B cell (primary cell): ENCODE data around the gene DOCK1. TPM values are rescaled to one million over a fixed set of nuclear protein-coding genes. Genes with fewer than 3 reads are reported as not detected.

Experiments
- ATAC-seq: fragments of 200-7000 bp; cut with Tn5 transposase; one replicate; pipeline ENCODE4 v1.10.0; 2021; ENCODE audit warnings: low read depth, mild to moderate bottlenecking, moderate number of reproducible peaks, moderate library complexity
- CTCF ChIA-PET: fragments of 350-600 bp; sonication (Branson Sonifier 250); formaldehyde crosslinking; loops from one replicate; lab custom pipeline; 2021; ENCODE audit warnings: antibody characterized with exemption, inconsistent platforms; lab: Charles Lee
- POLR2A ChIA-PET: fragments of 350-600 bp; sonication (Branson Sonifier 250); formaldehyde crosslinking; loops from one replicate; lab custom pipeline; 2021; ENCODE audit warnings: antibody characterized with exemption; lab: Charles Lee
- DNase-seq: peaks from one replicate; pipeline ENCODE4 v3.0.0; 2013
- H2AFZ ChIP-seq: 2 replicates; pipeline ENCODE4 v1.6.1; 2012; ENCODE audit warnings: mild to moderate bottlenecking, low read depth, low read length; ENCODE audit not compliant: insufficient read depth, poor library complexity, severe bottlenecking
- H3K27ac ChIP-seq, 2 donors: 1 replicate in 1 of 2; 2 replicates in 1 of 2; pipeline ENCODE4 v1.5.1; 2012 to 2013; ENCODE audit warnings: low read length in 2 of 2, mild to moderate bottlenecking in 2 of 2, moderate library complexity in 1 of 2
- H3K27me3 ChIP-seq, 4 experiments: fragments of 200-600 bp in 1 of 4; sonication (generic) in 1 of 4; replicated peaks in 1 of 4; 1 replicate in 2 of 4; 2 replicates in 2 of 4; pipeline versions ENCODE4 v1.6.1 to v1.7.0; 2013 to 2016; ENCODE audit warnings: low read length in 3 of 4, mild to moderate bottlenecking in 2 of 4, mixed read lengths in 1 of 4, moderate library complexity in 1 of 4; ENCODE audit not compliant: insufficient read depth in 4 of 4, control insufficient read depth in 3 of 4; ENCODE audit errors: control extremely low read depth in 1 of 4
- H3K36me3 ChIP-seq, 2 experiments: replicated peaks in 1 of 2; 1 replicate in 1 of 2; 2 replicates in 1 of 2; pipeline versions ENCODE4 v1.6.1 to v1.7.1; 2013; ENCODE audit warnings: low read length in 1 of 2; ENCODE audit not compliant: insufficient read depth in 2 of 2, control insufficient read depth in 1 of 2; ENCODE audit errors: control extremely low read depth in 1 of 2, extremely low read depth in 1 of 2
- H3K4me1 ChIP-seq, 2 donors: fragments of 200-600 bp in 1 of 2; sonication (generic) in 1 of 2; 1 replicate in 1 of 2; 2 replicates in 1 of 2; pipeline versions ENCODE4 v1.5.1 to v1.6.1; 2013 to 2017; ENCODE audit warnings: low read length in 2 of 2; ENCODE audit not compliant: control insufficient read depth in 2 of 2, insufficient read depth in 2 of 2
- H3K4me2 ChIP-seq: replicated peaks from 2 replicates; pipeline ENCODE3; 2012; ENCODE audit warnings: mild to moderate bottlenecking, low read depth, low read length; ENCODE audit not compliant: poor library complexity, severe bottlenecking
- H3K4me3 ChIP-seq, 5 experiments: fragments of 200-600 bp in 1 of 5; sonication (generic) in 1 of 5; 1 replicate in 3 of 5; 2 replicates in 2 of 5; pipeline versions ENCODE4 v1.5.1 to v1.7.0; 2011 to 2016; ENCODE audit warnings: low read length in 4 of 5, mild to moderate bottlenecking in 4 of 5, low read depth in 2 of 5, control low read depth in 1 of 5, moderate library complexity in 1 of 5; ENCODE audit not compliant: insufficient read depth in 1 of 5; ENCODE audit errors: control extremely low read depth in 1 of 5, extremely low read depth in 1 of 5
- H3K79me2 ChIP-seq: fragments of 200-600 bp; sonication (generic); one replicate; pipeline ENCODE4 v1.6.0; 2016; ENCODE audit warnings: low read length; ENCODE audit not compliant: control insufficient read depth, insufficient read depth
- H3K9ac ChIP-seq: fragments of 200-600 bp; sonication (generic); 2 replicates; pipeline ENCODE4 v1.6.1; 2017; ENCODE audit warnings: mild to moderate bottlenecking, low read length, moderate library complexity
- H3K9me3 ChIP-seq, 3 donors: one replicate each; pipeline versions ENCODE4 v1.6.1 to v1.7.1; 2013; ENCODE audit warnings: low read length in 2 of 3; ENCODE audit not compliant: control insufficient read depth in 2 of 3, insufficient read depth in 1 of 3; ENCODE audit errors: control extremely low read depth in 1 of 3
- H4K20me1 ChIP-seq: 2 replicates; pipeline ENCODE4 v1.6.0; 2012; ENCODE audit warnings: mild to moderate bottlenecking, low read length; ENCODE audit not compliant: insufficient read depth, control insufficient read depth, poor library complexity, severe bottlenecking
- H3K27ac Mint-ChIP-seq: one replicate; pipeline ENCODE4 v1.8.0; 2021; ENCODE audit warnings: mixed read lengths
- H3K27me3 Mint-ChIP-seq: one replicate; pipeline ENCODE4 v1.8.0; 2021; ENCODE audit warnings: mixed read lengths
- H3K4me1 Mint-ChIP-seq: one replicate; pipeline ENCODE4 v1.8.0; 2021; ENCODE audit warnings: mixed read lengths
- H3K4me3 Mint-ChIP-seq: one replicate; pipeline ENCODE4 v1.8.0; 2021; ENCODE audit warnings: mixed read lengths
- H3K9me3 Mint-ChIP-seq: one replicate; pipeline ENCODE4 v1.8.0; 2022; ENCODE audit warnings: mixed read lengths; ENCODE audit not compliant: insufficient read depth
- EZH2 ChIP-seq: IDR thresholded peaks from 2 replicates; pipeline ENCODE4 v1.6.1; 2012; ENCODE audit warnings: borderline replicate concordance, low read depth, mild to moderate bottlenecking, moderate library complexity, low read length; ENCODE audit not compliant: insufficient read depth, poor library complexity, severe bottlenecking
- WGBS: methylation state at CpG from one replicate; pipeline ENCODE4 v1.1.5; 2013; ENCODE audit warnings: missing lambda C conversion rate; ENCODE audit not compliant: insufficient coverage; 5-methylcytosine and 5-hydroxymethylcytosine counted together
- intact Hi-C: fragments of 100-400 bp; cut with micrococcal nuclease; formaldehyde crosslinking; loops from one replicate; pipeline ENCODE4 v1.10.0; 2022
- polyA plus RNA-seq: library from polyadenylated mRNA; depleted of rRNA; stranded (reverse); fragments of >200 nt; gene quantifications from 2 replicates; pipeline ENCODE4 v1.2.3, GENCODE V29; 2012
- total RNA-seq, 2 donors: library from RNA; stranded (reverse); fragments of 120-200 nt in 1 of 2; gene quantifications; 1 replicate in 1 of 2; 2 replicates in 1 of 2; pipeline versions ENCODE4 v1.2.3 to v1.2.4, GENCODE V29; 2013 to 2022
- TF ChIP-seq, protein P1 (sequence below): fragments of 200-600 bp; IDR thresholded peaks from one replicate; pipeline ENCODE4 v1.8.0; 2022; ENCODE audit warnings: antibody characterized with exemption, mild to moderate bottlenecking

The DOCK1 gene
- total and polyA plus RNA-seq, 2 donors (not counting 1 experiment from before 2014, with no cell fraction given), result not detected

DNA sequence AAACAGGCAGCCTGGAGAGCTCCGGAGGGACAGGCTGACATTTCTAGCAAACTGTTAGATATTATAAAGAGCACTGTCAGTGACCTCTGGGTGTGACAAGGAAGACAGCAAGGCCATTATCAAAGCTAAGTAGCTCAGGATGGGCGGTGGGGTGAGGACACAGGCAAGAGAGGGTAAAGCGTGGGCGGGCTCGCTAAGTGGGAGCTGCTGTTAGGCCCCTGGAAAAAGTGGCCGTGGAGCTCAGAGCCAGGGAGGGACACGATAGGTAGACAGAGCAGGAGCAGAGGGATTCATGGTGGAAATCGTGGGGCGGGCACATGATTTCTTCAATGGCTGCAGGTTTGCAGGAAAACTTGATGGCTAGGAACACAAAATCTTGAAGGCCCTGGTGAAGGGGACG, 592.5 kb downstream of the DOCK1 start:
- 92% methylated on average over 10 of the region's 10 CpGs for WGBS
- no peaks in the 10 kb centered on the region for H3K4me1 ChIP-seq
- H3K27ac ChIP-seq, result no peak overlapping the region
- no peak overlapping the region for H3K4me3 ChIP-seq
- H3K9me3 Mint-ChIP-seq, result no peaks in the 10 kb centered on the region
- H3K79me2 ChIP-seq, result no peaks in the 10 kb centered on the region
- no peak overlapping the region for H3K4me2 ChIP-seq
- no peak overlapping the region for H2AFZ ChIP-seq
- no peaks in the 10 kb centered on the region for H4K20me1 ChIP-seq
- H3K27me3 ChIP-seq, result no peaks in the 10 kb centered on the region
- H3K27me3 Mint-ChIP-seq, result no peaks in the 10 kb centered on the region
- CTCF ChIA-PET, result no interaction called here
- H3K36me3 ChIP-seq, result no peaks in the 10 kb centered on the region
- no peak overlapping the region for H3K27ac Mint-ChIP-seq
- no peak overlapping the region for H3K9ac ChIP-seq
- POLR2A ChIA-PET, result no interaction called here
- no peak overlapping the region for H3K4me3 Mint-ChIP-seq
- intact Hi-C loops, result no loop called here
- H3K9me3 ChIP-seq, result peaks cover 0 to 20% (median 0%) of the 10 kb centered on the region in 3 donors
- no peak for ATAC-seq
- no peak for DNase-seq
- no peaks in the 10 kb centered on the region for H3K4me1 Mint-ChIP-seq
- no peak for TF ChIP-seq EZH2
- TF ChIP-seq, protein P1, sequence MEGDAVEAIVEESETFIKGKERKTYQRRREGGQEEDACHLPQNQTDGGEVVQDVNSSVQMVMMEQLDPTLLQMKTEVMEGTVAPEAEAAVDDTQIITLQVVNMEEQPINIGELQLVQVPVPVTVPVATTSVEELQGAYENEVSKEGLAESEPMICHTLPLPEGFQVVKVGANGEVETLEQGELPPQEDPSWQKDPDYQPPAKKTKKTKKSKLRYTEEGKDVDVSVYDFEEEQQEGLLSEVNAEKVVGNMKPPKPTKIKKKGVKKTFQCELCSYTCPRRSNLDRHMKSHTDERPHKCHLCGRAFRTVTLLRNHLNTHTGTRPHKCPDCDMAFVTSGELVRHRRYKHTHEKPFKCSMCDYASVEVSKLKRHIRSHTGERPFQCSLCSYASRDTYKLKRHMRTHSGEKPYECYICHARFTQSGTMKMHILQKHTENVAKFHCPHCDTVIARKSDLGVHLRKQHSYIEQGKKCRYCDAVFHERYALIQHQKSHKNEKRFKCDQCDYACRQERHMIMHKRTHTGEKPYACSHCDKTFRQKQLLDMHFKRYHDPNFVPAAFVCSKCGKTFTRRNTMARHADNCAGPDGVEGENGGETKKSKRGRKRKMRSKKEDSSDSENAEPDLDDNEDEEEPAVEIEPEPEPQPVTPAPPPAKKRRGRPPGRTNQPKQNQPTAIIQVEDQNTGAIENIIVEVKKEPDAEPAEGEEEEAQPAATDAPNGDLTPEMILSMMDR, result no peak

GRCh38 chr10:127498087-127498486, 592.9 kb downstream of the DOCK1 start:
- no peak overlapping the region for H3K9ac ChIP-seq
- no peaks in the 10 kb centered on the region for H3K4me1 ChIP-seq
- POLR2A ChIA-PET, result no interaction called here
- H3K4me3 Mint-ChIP-seq, result no peak overlapping the region
- H3K27me3 ChIP-seq, result no peaks in the 10 kb centered on the region
- H3K4me2 ChIP-seq, result no peak overlapping the region
- no peak for TF ChIP-seq EZH2
- TF ChIP-seq, protein P1, result no peak
- ATAC-seq (no peak), DNase-seq (no peak)
- no peak overlapping the region for H3K4me3 ChIP-seq
- intact Hi-C loops, result no loop called here
- no peaks in the 10 kb centered on the region for H3K9me3 Mint-ChIP-seq
- H2AFZ ChIP-seq, result no peak overlapping the region
- H3K27ac ChIP-seq, result no peak overlapping the region
- no peaks in the 10 kb centered on the region for H3K27me3 Mint-ChIP-seq
- WGBS, result 94% methylated on average over 12 of the region's 14 CpGs
- CTCF ChIA-PET, result no interaction called here
- H3K27ac Mint-ChIP-seq, result no peak overlapping the region
- no peaks in the 10 kb centered on the region for H3K4me1 Mint-ChIP-seq
- H3K79me2 ChIP-seq, result no peaks in the 10 kb centered on the region
- no peaks in the 10 kb centered on the region for H4K20me1 ChIP-seq
- H3K36me3 ChIP-seq, result no peaks in the 10 kb centered on the region
- H3K9me3 ChIP-seq, result peaks cover 0 to 21% (median 0%) of the 10 kb centered on the region in 3 donors
